Measurements from ENCODE around the gene TMEM138. TPM values are rescaled to one million over a fixed set of nuclear protein-coding genes. Genes with fewer than 3 reads are reported as not detected.

The TMEM138 gene
- total RNA-seq, 1 donor from 2014 or later: 42.5 TPM

- DNase-seq (ENCODE audit: low read depth): no peak
Measured at GRCh38 chr11:61404103-61404502, 41.9 kb downstream of the TMEM138 start.

- no peak for DNase-seq (ENCODE audit: low read depth)
Measured at GRCh38 chr11:61404641-61405040, 42.5 kb downstream of the TMEM138 start.

GRCh38 chr11:61406067-61406466 lies 43.9 kb downstream of the TMEM138 start:
- no peak for DNase-seq (ENCODE audit: low read depth)

GRCh38 chr11:61406991-61407728 lies 45.0 kb downstream of the TMEM138 start:
- DNase-seq (ENCODE audit: low read depth): no peak

- DNase-seq (ENCODE audit: low read depth): no peak
Measured at GRCh38 chr11:61411589-61411988, 49.4 kb downstream of the TMEM138 start.

- DNase-seq (ENCODE audit: low read depth): no peak
Measured at GRCh38 chr11:61413496-61413895, 51.3 kb downstream of the TMEM138 start.

- DNase-seq (ENCODE audit: low read depth): no peak
Measured at GRCh38 chr11:61414547-61414946, 52.4 kb downstream of the TMEM138 start.

GRCh38 chr11:61415381-61415780 lies 53.2 kb downstream of the TMEM138 start:
- DNase-seq (ENCODE audit: low read depth): no peak

- DNase-seq (ENCODE audit: low read depth): no peak
Measured at GRCh38 chr11:61416941-61417340, 54.8 kb downstream of the TMEM138 start.

GRCh38 chr11:61417670-61418069 lies 55.5 kb downstream of the TMEM138 start:
- DNase-seq (ENCODE audit: low read depth): peak; percentile 3

GRCh38 chr11:61418136-61418535 lies 56.0 kb downstream of the TMEM138 start:
- DNase-seq (ENCODE audit: low read depth): no peak

Other genes starting within 250 kb of the TMEM138 start
- gene VPS37C, start 200.9 kb upstream of the TMEM138 start, total RNA-seq: 17.3 and 24.4 TPM in 2 replicates
- gene PGA3, start 158.9 kb upstream of the TMEM138 start, total RNA-seq: 10.7 and 19.9 TPM in 2 replicates
- gene PGA4, start 140.0 kb upstream of the TMEM138 start, total RNA-seq: 119 and 152 TPM in 2 replicates
- 18.1 and 29.7 TPM in 2 replicates for gene PGA5, start 121.2 kb upstream of the TMEM138 start, total RNA-seq
- 2.1 and 2.7 TPM in 2 replicates for gene VWCE, start 67.1 kb upstream of the TMEM138 start, total RNA-seq
- gene DDB1, start 29.3 kb upstream of the TMEM138 start, total RNA-seq: 329 and 379 TPM in 2 replicates
- 32.1 and 37.3 TPM in 2 replicates for gene TKFC, start 29.1 kb upstream of the TMEM138 start, total RNA-seq
- 104 and 126 TPM in 2 replicates for gene CYB561A3, start 492 bp upstream of the TMEM138 start, total RNA-seq
- 6.7 and 17.1 TPM in 2 replicates for gene TMEM216, start 30.2 kb downstream of the TMEM138 start, total RNA-seq
- 40.6 and 41.2 TPM in 2 replicates for gene CPSF7, start 67.6 kb downstream of the TMEM138 start, total RNA-seq
- gene SDHAF2, start 67.8 kb downstream of the TMEM138 start, total RNA-seq: 39.7 TPM in 2 replicates
- gene LRRC10B, start 146.4 kb downstream of the TMEM138 start, total RNA-seq: not detected in 2 replicates
- gene SYT7, start 218.7 kb downstream of the TMEM138 start, total RNA-seq: 6.0 and 13.9 TPM in 2 replicates

All from myocyte (in vitro differentiated cells).